ENCODE measurements around the gene MEF2A. TPM values are rescaled to one million over a fixed set of nuclear protein-coding genes. Genes with fewer than 3 reads are reported as not detected.

Gene MEF2A
- total RNA-seq, 1 experiment from 2014 or later: 29.6 TPM

GRCh38 chr15:99605990-99606389 lies 40.2 kb downstream of the MEF2A start (continued):
- no peak for TF ChIP-seq ATF3 (IDR thresholded peaks at IDR 0.05)
- no peak for TF ChIP-seq FOSL1 (IDR thresholded peaks at IDR 0.05; ENCODE audit: low read depth)
- no peak for TF ChIP-seq TCF7L2 (IDR thresholded peaks at IDR 0.05; ENCODE audit: borderline replicate concordance, extremely low read depth, insufficient read depth, insufficient read length)

GRCh38 chr15:99606646-99607045 lies 40.9 kb downstream of the MEF2A start:
- no peaks in the 10 kb centered on the region for H4K20me1 ChIP-seq (ENCODE audit: insufficient read depth)
- no peaks in the 10 kb centered on the region for H3K36me3 ChIP-seq (ENCODE audit: control insufficient read depth in 1 of 2, insufficient read depth in 2 of 2, low read length in 2 of 2)
- H3K27ac ChIP-seq (ENCODE audit: low read depth, low read length): no peak overlapping the region
- ChIA-PET CTCF (no interaction called here), RAD21 (ENCODE audit: low non-redundant PET in 1 of 2, low total read pairs in 2 of 2, uncharacterized antibody in 2 of 2, unreplicated experiment in 2 of 2) (no interaction called here), POLR2A (no interaction called here)
- H3K4me2 ChIP-seq (ENCODE audit: low read length): no peak overlapping the region
- H3K79me2 ChIP-seq (ENCODE audit: insufficient read depth, low read length): peaks cover 89% of the 10 kb centered on the region
- ATAC-seq (no peak), DNase-seq (ENCODE audit: low read depth, low spot score) (no peak)
- H3K27me3 ChIP-seq (ENCODE audit: insufficient read depth, low read length): no peaks in the 10 kb centered on the region
- intact Hi-C loops (cut with micrococcal nuclease): no loop called here
- no peaks in the 10 kb centered on the region for H3K9me2 ChIP-seq (ENCODE audit: insufficient read depth)
- no TSS peak for BruUV-seq (replicated peaks)
- H3K4me3 ChIP-seq (replicated peaks in 1 of 2; ENCODE audit: low read depth in 1 of 2, low read length in 2 of 2): no peak overlapping the region
- H3K4me1 ChIP-seq (ENCODE audit: control insufficient read depth in 1 of 2, insufficient read depth in 2 of 2, low read length in 2 of 2): 0 out of 4 replicates have a peak, but pooled peaks cover 0 to 6% of the 10 kb centered on the region in 2 experiments
- H2AFZ ChIP-seq (ENCODE audit: low read depth, low read length, poor library complexity, severe bottlenecking): no peak overlapping the region
- no peaks in the 10 kb centered on the region for H3K9me3 ChIP-seq (ENCODE audit: control insufficient read depth in 1 of 2, insufficient read depth in 1 of 2, low read depth in 1 of 2, low read length in 2 of 2)
- no peak overlapping the region for H3K9ac ChIP-seq (ENCODE audit: low read length)
- TF ChIP-seq CEBPB (IDR thresholded peaks at IDR 0.05; ENCODE audit: low read depth) (no peak), EGR1 (IDR thresholded peaks at IDR 0.05; ENCODE audit: low read depth) (no peak), EZH2 (IDR thresholded peaks at IDR 0.05) (no peak), ZNF274 (IDR thresholded peaks at IDR 0.05; ENCODE audit: low read depth, low read length) (no peak), YY1 (IDR thresholded peaks at IDR 0.05; ENCODE audit: extremely low read depth, insufficient replicate concordance, low read depth, low read length) (no peak), REST (IDR thresholded peaks at IDR 0.05; ENCODE audit: low read depth) (no peak), POLR2AphosphoS5 (IDR thresholded peaks at IDR 0.05; ENCODE audit: low read depth, low read length) (no peak), ATF3 (IDR thresholded peaks at IDR 0.05) (no peak), CBX3 (IDR thresholded peaks at IDR 0.05; ENCODE audit: low read depth) (no peak)
